T-helper 22 cell (primary cell): ENCODE measurements around the gene MARCHF9.
A peak's percentile ranks its signal among the peaks of the same experiment; 100 is the strongest.
"Not testable (repeated sequence)": the region's sequence is repeated elsewhere in the genome, so short reads cannot be mapped to it uniquely, and the experiment has no call there.

Source experiments
- DNase-seq: peaks from one replicate; pipeline ENCODE4 v3.0.0-alpha.2; 2020; ENCODE audit warnings: low read depth

The MARCHF9 gene

GRCh38 chr12:57771236-57771872, 16.5 kb downstream of the MARCHF9 start:
- DNase-seq: peak; percentile 79

- DNase-seq: peak; percentile 87
Observed at GRCh38 chr12:57771873-57772428, 17.0 kb downstream of the MARCHF9 start, which contains the start of gene METTL1. METTL1 (minus strand) TSS chr12:57772105; CDS start chr12:57772083, 22 bp downstream.

DNA sequence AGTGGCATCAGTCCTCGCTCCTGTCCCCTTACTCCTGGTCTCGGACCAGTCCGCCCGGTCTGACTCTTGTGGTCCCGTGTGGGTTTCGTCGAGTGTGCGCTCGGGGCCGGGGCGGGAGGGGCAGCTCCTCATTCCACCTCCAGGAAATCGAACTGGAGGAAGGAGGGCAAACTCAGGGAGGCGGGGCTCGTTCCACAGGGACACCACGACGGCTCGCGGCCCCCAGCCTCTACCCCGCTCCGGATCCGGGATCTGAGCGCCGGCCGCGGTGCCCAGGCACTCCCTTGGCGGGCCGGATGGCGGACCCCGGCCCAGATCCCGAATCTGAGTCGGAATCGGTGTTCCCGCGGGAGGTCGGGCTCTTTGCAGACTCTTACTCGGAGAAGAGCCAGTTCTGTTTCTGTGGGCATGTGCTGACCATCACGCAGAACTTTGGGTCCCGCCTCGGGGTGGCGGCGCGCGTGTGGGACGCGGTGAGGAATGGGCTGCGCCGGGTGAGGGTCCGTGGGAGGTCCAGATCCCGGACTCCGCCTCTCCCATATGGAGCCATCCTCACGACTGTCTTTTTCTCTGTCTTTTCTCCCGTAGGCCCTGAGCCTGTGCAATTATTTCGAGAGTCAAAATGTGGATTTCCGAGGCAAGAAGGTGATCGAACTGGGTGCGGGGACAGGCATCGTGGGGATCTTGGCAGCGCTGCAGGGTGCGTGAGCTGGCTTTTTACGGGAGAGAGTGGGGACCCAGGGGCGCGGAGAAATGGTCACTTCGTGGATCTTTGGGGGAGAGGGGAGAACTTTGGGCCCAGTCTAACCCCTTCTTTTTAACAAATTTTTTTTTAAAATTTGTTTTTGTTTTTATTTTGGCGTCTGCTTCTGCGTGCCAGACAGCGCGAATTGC, 17.8 kb downstream of the MARCHF9 start, which contains the start of gene EEF1AKMT3:
TSS of gene EEF1AKMT3 (plus strand) at position 186 of the 894 bp plus-strand sequence. CDS start at position 297, 111 bp downstream.
- peak; percentile 19 for DNase-seq

DNA sequence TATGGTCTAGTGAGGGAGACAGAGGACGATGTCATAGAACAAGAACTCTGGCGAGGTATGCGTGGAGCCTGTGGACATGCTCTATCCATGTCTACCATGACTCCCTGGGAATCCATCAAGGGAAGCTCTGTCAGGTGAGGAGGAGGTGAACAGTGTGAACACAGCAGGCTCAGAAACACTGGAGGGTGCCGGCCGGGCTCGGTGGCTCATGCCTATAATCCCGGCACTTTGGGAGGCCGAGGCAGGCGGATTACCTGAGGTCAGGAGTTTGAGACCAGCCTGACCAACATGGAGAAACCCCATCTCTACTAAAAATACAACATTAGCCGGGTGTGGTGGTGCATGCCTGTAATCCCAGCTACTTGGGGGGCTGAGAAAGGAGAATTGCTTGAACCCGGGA, 19.7 kb downstream of the MARCHF9 start:
- DNase-seq: not testable (repeated sequence)

DNA sequence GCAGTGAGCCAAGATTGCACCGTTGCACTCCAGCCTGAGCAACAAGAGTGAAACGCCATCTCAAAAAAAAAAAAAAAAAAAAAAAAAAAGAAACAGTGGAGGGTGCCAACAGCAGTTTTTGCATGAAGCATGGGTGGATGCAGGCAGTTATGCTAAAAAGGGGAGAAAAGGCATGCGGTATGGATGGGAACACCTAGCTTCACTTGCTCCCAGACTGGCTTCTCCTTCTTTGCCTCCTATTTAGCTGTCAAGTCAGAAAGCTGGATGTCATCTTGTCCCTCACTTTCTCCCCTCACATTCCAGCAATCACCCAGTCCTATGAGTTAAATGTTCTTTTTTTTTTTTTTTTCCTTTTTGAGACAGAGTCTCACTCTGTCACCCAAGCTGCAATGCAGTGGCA, 20.1 kb downstream of the MARCHF9 start:
- DNase-seq: no peak

DNA sequence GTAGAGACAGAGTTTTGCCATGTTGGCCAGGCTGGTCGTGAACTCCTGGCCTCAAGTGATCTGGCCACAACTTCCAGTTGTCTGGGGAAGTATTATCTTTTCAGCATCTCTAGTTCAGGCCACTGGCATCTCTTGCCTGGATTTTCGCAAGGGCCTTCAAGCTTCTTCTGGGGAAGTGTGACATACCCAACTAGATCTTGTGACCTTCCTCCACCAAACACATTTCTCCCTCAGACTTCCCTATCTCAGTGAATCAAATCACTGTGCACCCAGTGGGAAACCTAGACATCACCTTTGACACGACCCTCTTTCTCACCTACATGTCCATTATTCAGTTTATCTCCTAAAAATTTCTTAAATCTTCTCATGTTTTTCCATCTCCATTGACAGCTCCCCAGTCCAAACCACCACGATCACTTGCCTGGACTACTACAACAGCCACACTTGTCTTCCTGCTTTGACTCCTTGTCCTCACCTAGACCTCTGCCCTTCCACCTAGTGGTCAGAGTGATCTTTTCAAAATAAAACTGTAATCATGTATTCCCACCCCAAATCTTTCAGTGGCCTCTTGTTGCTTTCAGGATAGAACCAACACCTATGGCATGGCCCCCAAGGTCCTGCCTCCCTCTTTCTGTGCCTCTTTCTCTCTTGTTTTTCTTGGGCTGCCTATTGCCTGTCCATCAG, 20.8 kb downstream of the MARCHF9 start:
- DNase-seq: no peak

DNA sequence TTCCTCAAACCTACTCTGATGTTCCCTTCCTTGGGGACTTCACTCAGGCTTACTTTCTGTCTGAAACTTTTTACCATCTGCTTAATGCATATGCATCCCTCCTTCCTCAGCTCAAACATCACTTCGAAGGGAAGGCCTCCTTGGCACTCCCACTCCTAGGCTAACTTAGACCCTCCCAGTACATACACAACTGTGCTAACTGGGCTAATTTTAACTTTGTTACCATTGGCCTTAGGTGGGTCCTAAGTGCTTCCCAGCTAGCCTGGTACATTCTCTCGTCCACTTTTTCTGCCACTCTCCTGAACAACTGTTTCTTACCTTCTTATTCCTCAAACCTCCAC, 21.3 kb downstream of the MARCHF9 start:
- DNase-seq: no peak

DNA sequence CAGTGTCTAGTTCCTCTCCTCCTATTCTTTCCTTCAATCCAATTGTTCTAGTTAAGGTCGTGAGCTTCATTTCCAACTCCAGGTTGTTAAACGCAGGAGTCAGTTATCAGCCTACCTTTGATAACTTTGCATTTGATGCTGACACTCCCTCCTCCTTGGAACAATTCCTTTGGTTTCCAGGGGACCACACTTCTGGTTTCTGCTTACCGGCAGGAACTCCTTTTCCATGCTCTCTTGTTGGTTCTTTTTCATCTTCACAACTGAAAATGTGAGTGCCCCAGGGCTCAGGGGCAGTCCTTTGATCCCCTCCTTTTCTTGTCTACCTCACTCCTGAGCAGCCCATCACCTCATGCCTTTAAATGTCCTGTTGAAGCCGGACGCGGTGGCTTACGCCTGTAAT, 22.5 kb downstream of the MARCHF9 start:
- DNase-seq: no peak

GRCh38 chr12:57777911-57778310, 23.0 kb downstream of the MARCHF9 start:
- DNase-seq: no peak

DNA sequence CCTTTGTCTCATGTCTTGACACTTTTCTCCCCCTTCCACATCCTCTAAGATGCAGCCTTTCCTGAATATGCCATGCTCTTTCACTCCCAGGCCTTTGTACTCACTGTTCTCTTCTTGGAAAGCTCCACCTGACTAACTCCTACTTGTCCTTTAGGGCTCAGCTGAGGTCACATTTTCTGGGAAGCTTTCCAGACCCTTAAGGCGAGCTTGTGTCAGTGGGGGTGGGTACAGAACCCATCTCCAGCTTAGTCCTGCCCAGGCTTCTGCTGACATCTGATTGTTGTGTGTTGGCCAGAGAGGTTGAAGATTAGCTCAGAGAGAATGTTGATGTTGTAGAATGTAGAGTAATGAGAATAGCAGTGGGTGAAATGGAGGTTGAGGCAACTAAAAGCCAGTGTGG, 24.8 kb downstream of the MARCHF9 start:
- DNase-seq: no peak

DNA sequence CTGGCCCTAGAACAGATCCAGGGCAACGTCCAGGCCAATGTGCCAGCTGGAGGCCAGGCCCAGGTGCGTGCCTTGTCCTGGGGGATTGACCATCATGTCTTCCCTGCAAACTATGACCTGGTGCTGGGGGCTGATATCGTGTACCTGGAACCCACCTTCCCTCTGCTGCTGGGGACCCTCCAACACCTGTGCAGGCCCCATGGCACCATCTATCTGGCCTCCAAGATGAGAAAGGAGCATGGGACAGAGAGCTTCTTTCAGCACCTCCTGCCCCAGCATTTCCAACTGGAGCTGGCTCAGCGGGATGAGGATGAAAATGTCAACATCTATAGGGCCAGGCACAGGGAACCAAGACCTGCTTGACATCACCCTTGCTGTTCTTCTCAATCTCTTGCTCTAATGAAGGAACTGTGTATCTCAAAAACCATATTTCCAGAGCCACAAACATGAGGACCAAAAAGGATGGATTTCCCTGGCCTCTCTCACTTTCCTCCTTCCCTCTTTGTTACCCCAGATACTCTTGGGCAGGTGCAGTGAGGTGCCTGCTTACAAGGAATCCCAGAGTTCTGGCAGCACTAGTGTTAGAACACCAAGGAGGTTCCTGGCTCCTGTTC, 25.5 kb downstream of the MARCHF9 start:
- DNase-seq: no peak

- no peak for DNase-seq
Observed at GRCh38 chr12:57781244-57781643, 26.3 kb downstream of the MARCHF9 start.

DNA sequence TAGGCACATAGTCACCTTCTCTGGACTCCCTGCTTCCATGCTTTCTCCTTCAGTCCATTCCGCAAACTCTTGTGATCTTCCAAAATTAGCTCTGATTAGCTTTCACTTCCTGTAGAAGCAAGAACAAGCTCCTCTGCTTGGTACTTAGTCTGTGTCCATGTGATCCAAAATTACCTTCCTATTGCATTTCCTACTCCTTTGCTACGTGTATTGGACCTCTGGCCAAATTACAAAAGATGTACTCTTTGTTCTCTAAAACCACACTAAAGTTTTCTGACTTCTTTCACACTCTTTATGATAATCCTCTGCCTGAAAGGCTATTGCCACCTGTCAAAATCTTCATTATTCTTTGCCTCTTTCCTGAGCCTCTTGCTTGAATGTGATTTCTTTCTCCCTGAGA, 26.9 kb downstream of the MARCHF9 start:
- no peak for DNase-seq

DNA sequence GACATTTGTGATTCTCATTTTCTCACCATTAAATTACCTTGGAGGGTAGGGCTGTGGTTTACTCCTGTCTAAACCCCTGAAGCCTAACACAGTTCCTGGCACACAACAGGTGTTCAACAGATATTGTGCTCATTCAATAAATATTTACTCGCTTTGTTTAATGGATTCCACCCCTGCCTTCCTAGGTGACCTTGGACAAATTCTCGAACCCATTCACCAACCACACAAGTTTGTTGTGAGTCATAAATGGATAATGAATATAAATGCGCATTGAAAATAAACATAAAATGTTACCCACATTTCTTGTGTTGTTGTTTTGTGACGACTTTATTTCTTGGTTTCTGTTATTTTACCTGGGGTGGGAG, 27.3 kb downstream of the MARCHF9 start:
- no peak for DNase-seq

DNA sequence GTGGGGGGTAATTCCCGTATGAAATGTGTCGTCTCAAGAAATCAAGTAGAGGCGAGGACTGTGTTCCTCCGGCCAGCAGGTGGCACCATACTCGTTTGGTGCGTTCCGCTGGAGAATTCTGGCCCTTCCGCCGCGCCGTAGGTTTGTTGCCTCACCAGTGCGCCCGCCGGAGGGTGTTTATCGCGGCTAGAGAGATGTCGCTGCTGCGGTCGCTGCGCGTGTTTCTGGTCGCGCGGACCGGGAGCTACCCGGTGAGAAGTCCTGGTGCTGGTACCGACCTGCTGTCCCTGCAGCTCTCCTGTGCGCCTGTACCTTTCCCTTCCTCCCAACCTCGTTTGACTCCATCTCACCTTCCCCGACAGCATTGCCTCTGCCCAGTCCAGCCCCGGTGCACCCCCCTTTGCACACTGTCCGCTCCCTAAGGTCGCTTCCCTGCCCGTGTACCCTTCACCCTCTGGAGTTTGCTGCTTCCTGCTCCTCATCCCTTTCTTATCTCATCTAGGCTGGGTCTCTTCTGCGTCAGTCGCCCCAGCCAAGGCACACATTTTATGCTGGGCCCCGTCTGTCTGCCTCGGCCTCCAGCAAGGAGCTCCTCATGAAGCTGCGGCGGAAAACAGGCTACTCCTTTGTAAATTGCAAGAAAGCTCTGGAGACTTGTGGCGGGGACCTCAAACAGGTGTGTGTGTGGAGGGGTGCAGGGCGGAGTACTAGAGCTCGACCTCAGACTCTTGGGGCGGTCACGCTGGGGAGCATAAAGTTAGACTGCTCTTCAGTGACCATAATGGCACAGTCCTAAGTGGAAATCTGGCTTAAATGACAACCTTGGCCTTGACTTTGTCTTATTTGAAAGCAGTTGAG, 27.9 kb downstream of the MARCHF9 start, which contains the start of gene TSFM:
TSS of gene TSFM (plus strand) at position 180 of the 858 bp plus-strand sequence. CDS start at position 195, 15 bp downstream.
- DNase-seq: peak; percentile 92

DNA sequence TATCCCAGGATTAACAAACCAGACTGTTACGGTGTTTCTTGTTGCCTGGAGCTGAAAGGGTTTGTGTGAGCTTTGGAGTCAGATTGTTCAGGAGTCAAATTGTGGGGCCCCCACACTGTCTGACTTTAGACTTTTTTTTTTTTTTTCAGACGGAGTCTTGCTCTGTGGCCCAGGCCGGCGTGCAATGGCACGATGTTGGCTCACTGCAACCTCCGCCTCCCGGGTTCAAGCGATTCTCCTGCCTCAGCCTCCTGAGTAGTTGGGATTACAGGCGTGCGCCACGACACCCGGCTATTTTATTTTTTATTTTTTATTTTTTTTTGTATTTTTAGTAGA, 28.5 kb downstream of the MARCHF9 start:
- no peak for DNase-seq

DNA sequence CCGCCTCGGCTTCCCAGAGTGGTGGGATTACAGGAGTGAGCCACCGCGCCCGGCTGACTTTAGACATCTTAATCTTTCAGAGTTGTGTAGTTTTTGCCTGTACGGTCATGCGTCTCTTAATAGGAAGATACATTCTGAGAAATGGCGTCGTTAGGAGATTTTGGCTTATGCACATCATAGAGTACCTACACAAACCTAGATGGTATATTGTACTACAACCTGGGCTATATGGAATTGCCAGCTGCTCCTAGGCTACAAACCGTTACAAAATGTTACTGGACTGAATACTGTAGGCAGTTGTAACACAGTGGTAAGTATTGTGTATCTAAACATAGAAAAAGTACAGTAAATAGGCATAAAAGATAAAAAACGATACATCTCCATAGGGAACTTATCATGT, 29.0 kb downstream of the MARCHF9 start:
- DNase-seq: no peak

DNA sequence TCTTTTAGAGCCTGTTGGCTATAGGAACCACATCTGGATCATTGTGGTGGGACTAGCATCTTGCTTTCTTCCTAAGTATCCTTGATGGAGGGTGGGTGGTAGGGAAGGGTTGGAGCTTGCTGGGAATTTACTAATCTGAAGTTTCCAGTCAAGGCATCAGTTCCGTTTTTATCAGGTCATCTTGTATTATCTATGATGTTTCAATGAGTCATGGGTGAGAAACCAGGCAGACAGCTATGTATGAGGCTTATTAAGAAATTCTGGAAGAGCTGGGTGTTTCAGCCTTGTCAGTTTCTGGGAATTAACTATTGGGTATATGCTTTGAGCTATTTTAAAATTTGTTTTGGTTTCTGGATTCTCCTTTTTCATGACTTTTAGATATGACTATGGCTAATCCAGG, 39.0 kb downstream of the MARCHF9 start:
- no peak for DNase-seq

DNA sequence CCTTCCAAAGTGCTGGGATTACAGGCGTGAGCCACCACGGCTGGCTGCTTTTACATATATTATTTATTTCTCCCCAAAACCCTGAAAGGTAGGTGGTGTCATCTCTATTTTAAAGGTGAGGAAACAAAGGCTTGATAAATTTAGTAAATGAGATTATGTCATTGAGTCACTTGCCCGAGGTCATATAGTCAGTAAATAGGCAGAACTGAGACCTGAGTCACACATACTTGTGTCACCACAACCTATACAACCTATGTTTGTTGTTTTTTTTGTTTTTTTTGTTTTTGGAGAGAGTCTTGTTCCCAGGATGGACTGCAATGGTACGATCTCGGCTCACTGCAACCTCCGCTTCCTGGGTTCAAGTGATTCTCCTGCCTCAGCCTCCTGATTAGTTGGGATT, 40.5 kb downstream of the MARCHF9 start:
- DNase-seq: no peak

- DNase-seq: no peak
Observed at GRCh38 chr12:57796996-57797395, 42.1 kb downstream of the MARCHF9 start.

GRCh38 chr12:57797933-57798332, 43.0 kb downstream of the MARCHF9 start:
- no peak for DNase-seq
